HuH-7.5 (cell line): ENCODE results near the gene BABAM2.

Experiments used
- DNase-seq: peaks from one replicate; pipeline ENCODE4 v3.0.0; 2011; ENCODE audit warnings: low spot score

The BABAM2 gene

GRCh38 chr2:28209864-28210263 is 319.3 kb downstream of the BABAM2 start:
- no peak for DNase-seq

- no peak for DNase-seq
Observed at GRCh38 chr2:28210535-28210934, 320.0 kb downstream of the BABAM2 start.

GRCh38 chr2:28216331-28216730 is 325.8 kb downstream of the BABAM2 start:
- DNase-seq, result no peak

- no peak for DNase-seq
Observed at GRCh38 chr2:28217042-28217740, 326.7 kb downstream of the BABAM2 start.

GRCh38 chr2:28219138-28219537 is 328.6 kb downstream of the BABAM2 start:
- DNase-seq, result no peak

- DNase-seq, result no peak
Observed at GRCh38 chr2:28219758-28220368, 329.3 kb downstream of the BABAM2 start.

GRCh38 chr2:28224648-28225472 is 334.3 kb downstream of the BABAM2 start:
- DNase-seq, result no peak

- no peak for DNase-seq
Observed at GRCh38 chr2:28225473-28226080, 335.0 kb downstream of the BABAM2 start.

GRCh38 chr2:28226558-28226957 is 336.0 kb downstream of the BABAM2 start:
- DNase-seq, result no peak

- no peak for DNase-seq
Observed at GRCh38 chr2:28227498-28227897, 337.0 kb downstream of the BABAM2 start.

GRCh38 chr2:28228434-28228995 is 338.0 kb downstream of the BABAM2 start:
- no peak for DNase-seq

GRCh38 chr2:28231110-28231631 is 340.6 kb downstream of the BABAM2 start:
- DNase-seq, result no peak

- no peak for DNase-seq
Observed at GRCh38 chr2:28232295-28232694, 341.8 kb downstream of the BABAM2 start.

GRCh38 chr2:28233164-28233676 is 342.7 kb downstream of the BABAM2 start:
- no peak for DNase-seq

GRCh38 chr2:28234807-28235206 is 344.3 kb downstream of the BABAM2 start:
- no peak for DNase-seq

- DNase-seq, result no peak
Observed at GRCh38 chr2:28239207-28239606, 348.7 kb downstream of the BABAM2 start.

GRCh38 chr2:28240937-28241336 is 350.4 kb downstream of the BABAM2 start:
- no peak for DNase-seq

- no peak for DNase-seq
Observed at GRCh38 chr2:28247290-28247689, 356.8 kb downstream of the BABAM2 start.

- no peak for DNase-seq
Observed at GRCh38 chr2:28247734-28248133, 357.2 kb downstream of the BABAM2 start.

- no peak for DNase-seq
Observed at GRCh38 chr2:28248511-28248910, 358.0 kb downstream of the BABAM2 start.

- no peak for DNase-seq
Observed at GRCh38 chr2:28250006-28250405, 359.5 kb downstream of the BABAM2 start.

- DNase-seq, result no peak
Observed at GRCh38 chr2:28251337-28251736, 360.8 kb downstream of the BABAM2 start.
